ENCODE data around the gene MKNK1.

Gene MKNK1

GRCh38 chr1:46528297-46528955, 75.6 kb downstream of the MKNK1 start:
- DNase-seq = peak in 5 of 10 donors; percentile 23 to 91 (median 81)
- intact Hi-C loops (cut with DNase I) = loop anchor here (1.0 to 2.0 kb wide), 3 partner anchors 52 to 122 kb away; no protein-coding TSS in a partner anchor

GRCh38 chr1:46527474-46528296, 76.4 kb downstream of the MKNK1 start:
- DNase-seq = peak; percentile 78 to 97 (median 87)
- intact Hi-C loops (cut with DNase I) = loop anchor here (1.0 to 2.0 kb wide), 3 partner anchors 51 to 121 kb away; no protein-coding TSS in a partner anchor

DNA sequence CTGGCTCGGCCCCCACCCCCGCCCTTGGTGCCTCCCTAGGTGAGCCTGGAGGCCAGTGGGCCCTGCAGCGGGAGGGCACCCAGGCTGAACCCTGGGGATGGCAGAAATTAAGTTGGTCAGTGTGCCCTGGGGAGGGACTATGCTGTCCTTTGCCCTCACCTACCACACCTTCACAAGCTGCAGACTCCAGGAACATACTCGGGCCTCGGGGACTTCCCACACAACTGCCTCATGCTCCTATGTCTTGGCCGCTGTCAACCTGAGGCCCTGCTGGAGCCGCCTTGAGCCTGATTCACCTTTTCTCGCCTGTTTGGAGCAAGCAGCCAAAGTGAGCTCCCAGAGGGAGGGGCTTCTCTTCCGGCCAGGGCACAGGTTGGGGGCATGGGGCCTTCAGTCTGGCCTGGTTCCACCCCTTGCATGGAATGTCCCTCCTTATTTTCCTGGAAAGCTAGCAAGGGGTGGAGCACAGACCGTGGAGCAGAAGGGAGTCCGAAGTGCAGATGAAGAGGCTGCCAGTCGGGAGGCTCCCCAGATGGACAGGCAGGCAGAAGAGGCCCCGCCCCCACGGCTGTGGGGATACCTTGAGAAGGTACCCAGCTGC, 77.3 kb downstream of the MKNK1 start:
- peak in 2 of 10 donors; percentile 42 to 54 for DNase-seq
- intact Hi-C loops (cut with DNase I) = no loop called here

DNA sequence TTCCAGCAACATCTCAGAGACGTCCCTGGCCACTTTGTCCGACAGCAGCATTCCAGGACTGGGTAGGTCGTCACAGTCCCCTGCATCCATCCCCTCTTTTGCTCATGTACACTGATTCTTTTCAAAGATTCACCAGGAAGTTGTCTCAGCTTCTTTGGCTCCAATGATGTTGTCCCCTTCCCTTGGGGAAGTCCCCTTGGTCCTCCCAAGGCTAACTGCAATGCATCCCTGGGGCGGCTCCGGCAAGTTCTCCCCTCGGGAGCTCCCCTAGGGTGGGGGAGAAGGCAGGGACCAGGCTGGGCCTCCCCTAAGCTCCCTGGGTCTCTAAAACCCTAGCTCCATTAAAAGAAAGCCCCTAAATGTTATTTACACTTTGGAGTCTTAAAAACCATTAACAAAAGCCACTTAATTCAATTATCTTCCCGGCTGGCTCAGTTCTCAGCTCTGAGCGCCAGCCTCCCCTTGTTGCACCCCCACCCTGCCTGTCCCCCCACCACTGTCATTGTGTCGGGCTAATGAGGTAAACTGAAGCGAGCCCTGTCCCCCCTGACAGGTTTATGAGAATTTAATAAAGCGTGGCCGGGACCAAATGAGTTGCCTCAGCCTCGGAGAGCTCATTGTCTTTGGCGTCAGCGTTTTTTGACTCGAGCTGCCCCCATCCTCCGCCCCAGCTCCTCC, 77.9 kb downstream of the MKNK1 start:
- intact Hi-C loops (cut with DNase I) = no loop called here
- DNase-seq = peak in 2 of 10 donors; percentile 27 to 49

- peak in 3 of 10 donors; percentile 28 to 46 (median 29) for DNase-seq
- intact Hi-C loops (cut with DNase I) = no loop called here
Measured at GRCh38 chr1:46525253-46525983, 78.7 kb downstream of the MKNK1 start.

DNA sequence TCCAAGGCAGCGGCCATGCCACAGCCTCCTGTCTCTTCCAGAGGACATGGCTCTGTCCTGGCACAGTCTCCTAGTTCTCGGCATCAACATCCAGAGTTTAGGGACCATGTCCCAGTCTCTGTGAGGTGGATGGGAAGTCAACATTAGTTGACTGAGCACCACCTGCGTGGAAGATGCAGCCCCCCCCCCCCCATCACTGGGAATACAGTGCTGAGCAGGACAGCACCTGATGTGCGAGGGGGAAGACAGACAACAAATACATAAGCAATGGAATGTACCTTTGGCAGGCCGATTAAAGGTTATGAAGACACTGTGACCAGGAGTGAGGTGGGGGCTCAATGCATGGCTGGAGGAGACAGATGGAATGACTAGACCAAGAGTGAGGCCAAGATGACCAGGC, 79.2 kb downstream of the MKNK1 start:
- intact Hi-C loops (cut with DNase I) = no loop called here
- peak in 1 of 10 donors; percentile 5 for DNase-seq

- intact Hi-C loops (cut with DNase I) = no loop called here
- DNase-seq = peak in 2 of 10 donors; percentile 39 to 55
Measured at GRCh38 chr1:46523496-46524353, 80.3 kb downstream of the MKNK1 start.

GRCh38 chr1:46522969-46523320, 81.1 kb downstream of the MKNK1 start:
- intact Hi-C loops (cut with DNase I) = no loop called here
- peak in 1 of 10 donors; percentile 47 for DNase-seq

DNA sequence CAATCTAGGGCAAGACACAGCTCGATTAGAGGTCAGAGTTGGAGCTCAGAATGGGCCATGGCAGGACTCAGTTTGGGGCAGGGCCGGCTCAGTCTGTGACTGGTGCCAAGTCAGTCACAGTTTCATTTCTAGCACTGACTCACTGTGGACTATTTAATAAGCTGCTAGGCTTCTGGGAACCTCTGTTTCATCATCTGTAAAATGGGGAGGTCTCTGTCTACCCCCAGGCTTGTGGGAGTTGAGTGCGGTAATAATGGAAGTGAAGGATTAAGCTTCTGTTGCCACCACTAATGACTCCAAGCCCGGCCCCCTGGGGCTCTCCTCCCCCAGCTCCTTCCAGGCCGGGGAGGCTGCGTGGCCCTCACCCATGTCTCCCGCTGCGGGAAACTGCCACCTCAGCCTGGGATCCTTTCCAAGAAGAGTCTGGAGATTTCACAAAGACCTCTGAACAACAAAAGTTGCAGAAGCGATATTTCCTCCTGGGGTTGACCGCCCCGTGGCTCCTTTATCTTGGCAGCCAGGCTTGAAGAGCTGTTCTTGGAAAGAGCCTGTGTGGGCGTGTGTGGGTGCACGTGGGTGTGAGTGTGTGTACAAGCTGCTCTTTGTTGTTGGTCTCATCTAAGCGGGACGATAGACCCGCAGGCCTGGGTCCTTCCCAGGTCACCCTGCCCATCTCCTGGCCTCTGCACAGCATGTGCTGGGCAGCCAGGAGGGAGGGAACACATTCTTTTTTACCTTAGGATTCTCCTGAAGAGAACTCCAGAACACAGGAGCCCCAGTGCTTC, 81.7 kb downstream of the MKNK1 start:
- peak in 1 of 10 donors; percentile 45 for DNase-seq
- intact Hi-C loops (cut with DNase I) = no loop called here

DNA sequence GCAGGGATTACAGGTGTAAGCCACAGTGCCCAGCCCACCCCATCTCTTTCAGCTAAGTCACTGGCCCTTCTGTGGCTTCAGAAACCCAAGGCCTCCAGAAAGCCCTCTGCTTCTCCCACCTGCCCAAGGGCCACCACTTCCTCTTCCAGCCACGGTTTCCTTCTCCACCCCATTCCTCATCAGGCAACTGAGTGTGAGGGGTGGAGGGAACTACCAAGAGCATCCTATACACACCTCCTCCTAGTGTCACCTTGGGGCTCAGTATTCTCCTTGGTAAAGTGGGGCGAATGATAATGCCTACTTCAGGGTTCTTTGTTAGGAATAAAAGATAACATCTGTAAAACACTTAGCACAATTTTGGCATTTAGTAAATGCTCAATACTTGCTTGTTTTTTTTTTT, 82.7 kb downstream of the MKNK1 start:
- intact Hi-C loops (cut with DNase I) = no loop called here
- peak in 1 of 10 donors; percentile 28 for DNase-seq

DNA sequence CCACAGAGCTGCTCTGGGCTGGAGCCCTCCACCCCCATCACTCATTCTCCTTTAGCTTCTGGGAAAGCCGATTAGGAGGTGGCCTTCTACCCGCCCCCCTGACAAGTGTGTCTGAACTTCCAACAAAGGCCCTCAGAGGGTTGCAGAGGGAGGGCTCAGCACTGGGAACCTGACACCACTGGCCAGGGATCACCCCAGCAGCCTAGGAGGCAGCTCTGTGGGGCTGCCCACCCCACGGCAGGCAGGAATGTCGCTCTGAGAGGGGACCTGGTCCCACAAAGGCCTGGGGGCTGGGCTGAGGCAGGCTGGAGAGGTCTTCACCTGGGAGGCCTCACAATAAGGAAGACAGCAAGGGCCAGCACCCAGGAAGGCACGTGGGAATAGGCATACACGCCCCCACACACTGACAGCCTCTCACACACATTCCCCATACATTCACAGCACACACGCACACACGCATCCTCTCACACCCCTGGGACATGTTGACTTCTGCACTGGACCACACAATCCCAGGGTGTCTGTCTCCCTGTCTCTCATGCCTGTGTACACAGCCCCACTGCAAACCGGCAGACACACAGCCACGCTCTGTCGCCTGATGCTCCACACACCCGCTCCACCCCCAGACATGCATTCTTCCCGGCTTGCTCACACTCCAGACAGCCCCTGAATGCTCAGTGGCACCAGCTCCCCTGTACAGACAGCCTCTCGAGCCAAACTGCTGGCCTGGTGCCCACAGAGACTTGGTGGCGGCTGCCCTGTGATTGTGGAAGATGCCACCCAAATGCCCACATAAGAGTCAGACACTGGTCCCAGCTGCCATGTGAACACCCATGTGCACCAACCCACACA, 83.8 kb downstream of the MKNK1 start:
- peak in 2 of 10 donors; percentile 71 to 79 for DNase-seq

GRCh38 chr1:46519209-46519608, 84.9 kb downstream of the MKNK1 start:
- peak in 1 of 10 donors; percentile 6 for DNase-seq
- intact Hi-C loops (cut with DNase I) = no loop called here

More for the DNA sequence above, 83.8 kb downstream of the MKNK1 start:
- intact Hi-C loops (cut with DNase I) = no loop called here

DNA sequence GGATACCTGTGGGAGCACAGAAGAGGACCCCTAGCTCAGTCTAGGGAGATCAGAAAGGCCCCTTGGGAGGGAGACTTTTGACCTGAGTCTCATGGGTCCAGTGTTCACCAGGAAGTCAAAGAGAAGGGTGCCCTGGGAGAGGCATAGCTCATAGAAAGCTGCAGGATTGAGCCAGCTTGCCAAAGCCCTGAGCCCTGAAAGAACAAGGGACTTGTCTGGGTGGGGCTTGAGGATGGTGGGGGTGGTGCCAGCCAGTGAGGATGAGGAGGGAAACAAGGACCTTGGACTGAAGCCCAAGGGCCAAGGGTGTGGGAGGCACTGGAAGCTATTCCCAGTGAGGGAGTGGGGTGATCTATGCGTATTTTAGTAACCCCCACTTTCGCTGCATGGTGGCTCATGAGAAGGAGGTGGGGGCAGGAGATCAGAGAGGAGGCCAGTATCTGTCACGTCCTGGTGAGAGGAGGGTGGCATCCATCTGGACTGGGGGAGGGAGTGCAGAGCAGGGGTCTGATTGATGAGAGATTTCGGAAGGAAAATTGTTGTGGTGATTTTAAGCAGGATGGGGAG, 86.1 kb downstream of the MKNK1 start:
- intact Hi-C loops (cut with DNase I) = no loop called here
- peak in 1 of 10 donors; percentile 14 for DNase-seq

GRCh38 chr1:46517010-46517600, 87.0 kb downstream of the MKNK1 start:
- intact Hi-C loops (cut with DNase I) = no loop called here
- peak in 1 of 10 donors; percentile 62 for DNase-seq

DNA sequence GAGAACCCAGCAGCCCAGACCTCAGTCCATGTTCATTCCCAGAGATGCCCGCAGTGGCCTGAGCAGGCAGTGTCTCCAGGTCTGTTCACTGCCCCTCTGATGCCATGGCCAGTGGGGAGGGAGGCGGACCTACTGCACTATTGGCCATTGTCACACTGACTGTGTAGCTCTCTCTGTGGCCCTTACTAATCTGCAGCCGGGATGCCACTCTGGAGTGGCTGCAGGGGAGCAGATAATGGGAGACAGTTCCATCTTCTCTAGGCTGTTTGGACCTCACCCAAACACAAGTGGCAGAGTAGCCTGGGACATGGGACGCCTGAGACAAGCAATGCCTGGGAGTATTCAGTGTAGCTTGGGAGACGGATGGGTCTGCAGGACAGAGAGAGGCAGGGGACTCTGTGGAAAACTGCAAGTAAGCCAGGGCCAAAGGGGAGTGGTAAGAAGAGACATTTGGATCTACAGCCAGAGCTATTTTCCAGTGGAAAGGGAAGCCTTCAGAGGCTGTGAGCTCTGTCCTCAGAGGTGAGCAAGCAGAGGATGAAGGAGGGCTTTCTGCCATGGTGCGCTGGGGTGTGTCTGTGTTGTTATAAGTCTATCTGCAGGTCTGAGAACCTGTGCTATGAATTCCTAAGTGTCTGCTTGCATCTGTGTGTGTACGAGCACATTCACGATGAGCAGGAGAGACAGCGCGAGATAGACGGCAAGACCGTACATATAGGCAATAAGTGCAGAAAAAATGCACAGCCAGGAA, 87.7 kb downstream of the MKNK1 start:
- peak in 2 of 10 donors; percentile 55 to 80 for DNase-seq
- intact Hi-C loops (cut with DNase I) = no loop called here

DNA sequence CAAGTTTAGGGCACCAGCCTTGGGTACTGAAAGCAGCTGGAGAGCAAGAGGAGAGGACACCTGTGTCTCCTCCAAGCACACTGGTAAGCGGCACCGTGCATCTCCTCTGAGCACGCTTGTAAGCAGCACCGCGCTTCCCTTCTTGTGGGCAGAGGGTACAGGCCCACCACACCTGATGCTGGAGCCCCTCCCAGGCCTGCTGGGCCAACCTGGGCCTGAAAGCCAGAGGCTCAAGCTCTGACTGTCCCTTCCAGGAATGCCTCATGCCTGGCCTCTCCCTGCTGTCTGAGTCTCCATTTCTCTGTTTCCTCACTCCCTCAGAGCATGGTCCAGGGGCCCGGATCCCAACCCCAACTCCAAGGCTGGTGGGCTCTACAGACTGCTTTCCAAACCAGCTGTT, 88.5 kb downstream of the MKNK1 start:
- intact Hi-C loops (cut with DNase I) = no loop called here
- peak in 2 of 10 donors; percentile 30 to 68 for DNase-seq
